HCEC 1CT (cell line): ENCODE measurements around the gene NTM.
"Not testable (repeated sequence)": the region's sequence is repeated elsewhere in the genome, so short reads cannot be mapped to it uniquely, and the experiment has no call there.

Experiments
- DNase-seq: peaks from one replicate; pipeline ENCODE4 v3.0.0-alpha.2; 2017

NTM gene

DNA sequence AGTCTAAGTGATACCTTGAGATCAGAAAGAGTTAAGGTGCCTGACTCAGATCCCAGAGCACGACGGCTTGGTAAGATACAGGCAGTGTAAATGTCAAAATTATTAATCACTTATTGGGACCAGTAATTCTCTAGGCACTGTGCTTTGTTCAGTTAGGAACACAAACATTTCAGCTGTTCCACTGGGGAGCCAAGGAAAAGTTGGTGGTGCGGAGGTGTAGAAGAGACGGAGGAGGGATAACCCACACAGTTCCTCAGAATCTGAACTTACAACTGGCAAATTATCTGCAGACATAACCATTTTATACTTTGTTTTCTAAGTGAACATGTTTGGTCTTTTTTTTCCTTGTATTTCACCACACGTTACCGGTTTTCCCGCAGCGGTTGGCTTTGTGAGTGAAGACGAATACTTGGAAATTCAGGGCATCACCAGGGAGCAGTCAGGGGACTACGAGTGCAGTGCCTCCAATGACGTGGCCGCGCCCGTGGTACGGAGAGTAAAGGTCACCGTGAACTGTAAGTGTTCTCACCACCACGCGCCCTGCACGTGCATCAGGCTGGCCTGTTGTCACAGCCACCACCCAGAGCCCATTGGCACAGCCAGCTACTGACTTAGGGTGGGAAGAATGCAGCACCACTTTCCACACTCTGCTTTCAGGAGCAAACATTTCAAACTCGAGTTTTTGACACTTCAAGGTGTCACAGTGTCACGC is 937.0 kb downstream of the NTM start:
- no peak for DNase-seq

DNA sequence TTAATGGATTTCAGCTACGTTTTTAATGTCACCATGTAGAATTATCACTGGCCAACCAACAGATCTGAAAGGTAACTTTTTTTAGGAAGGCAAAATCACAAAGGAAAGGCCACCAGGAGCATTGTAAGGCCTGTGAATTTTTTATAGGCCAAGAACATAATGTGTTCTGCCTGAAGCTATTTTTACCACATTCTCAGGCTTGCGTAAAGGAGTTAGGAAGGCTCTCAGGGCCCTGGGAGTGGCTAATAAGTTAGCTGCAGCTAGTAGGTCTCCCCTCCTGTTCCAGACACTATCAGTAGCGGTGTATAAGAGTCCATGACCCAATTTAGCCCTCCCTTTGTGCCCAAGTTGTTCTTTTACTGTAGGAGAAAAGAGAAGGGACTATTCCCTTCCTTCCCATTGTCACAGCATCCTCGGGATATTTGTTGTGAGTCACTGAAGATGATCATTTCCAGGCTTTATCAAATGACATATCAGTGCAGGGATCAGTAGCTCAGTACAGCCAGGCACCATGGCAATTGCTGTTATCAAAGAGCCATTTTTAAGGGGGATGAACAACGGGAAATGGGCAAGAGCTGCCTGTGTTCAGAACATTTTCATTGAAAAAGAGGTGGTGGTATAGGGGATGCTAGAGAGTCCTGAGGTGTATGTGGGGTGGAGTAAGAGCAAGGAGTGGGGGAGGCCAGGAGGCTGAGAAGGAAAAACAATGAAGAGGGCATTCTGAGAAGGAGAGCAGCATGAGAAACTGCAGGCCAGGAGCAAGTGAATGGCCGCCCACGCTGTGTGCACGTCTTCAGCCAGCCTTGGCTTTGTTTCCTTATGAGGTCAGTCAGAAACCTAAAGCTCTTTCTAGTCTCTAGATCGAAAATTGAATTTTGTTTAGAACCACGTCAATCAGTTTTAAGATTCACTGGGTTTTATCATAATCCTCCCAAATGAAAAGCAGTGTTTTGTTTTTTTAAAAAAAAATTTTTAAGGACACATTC is 940.3 kb downstream of the NTM start:
- DNase-seq, result no peak

DNA sequence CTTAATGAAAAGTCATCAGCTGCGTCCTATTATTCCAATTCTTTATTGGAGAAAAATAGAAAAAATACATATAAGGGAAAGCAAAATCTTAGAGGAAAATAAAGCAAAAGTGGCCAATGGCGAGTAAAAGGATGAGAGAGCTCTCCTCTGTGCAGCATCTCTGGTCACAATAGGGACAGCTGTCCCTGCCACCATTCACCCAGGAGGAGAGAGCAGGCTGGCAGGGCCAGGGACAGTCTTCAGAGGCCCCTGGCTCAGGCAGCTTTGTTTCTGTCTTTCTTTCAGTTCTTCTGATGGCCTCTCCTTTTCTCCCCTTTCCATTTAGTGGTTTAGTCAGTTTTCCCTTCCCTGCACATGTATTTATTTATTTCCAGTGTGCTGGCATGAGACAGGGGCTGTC is 941.3 kb downstream of the NTM start:
- DNase-seq, result no peak

DNA sequence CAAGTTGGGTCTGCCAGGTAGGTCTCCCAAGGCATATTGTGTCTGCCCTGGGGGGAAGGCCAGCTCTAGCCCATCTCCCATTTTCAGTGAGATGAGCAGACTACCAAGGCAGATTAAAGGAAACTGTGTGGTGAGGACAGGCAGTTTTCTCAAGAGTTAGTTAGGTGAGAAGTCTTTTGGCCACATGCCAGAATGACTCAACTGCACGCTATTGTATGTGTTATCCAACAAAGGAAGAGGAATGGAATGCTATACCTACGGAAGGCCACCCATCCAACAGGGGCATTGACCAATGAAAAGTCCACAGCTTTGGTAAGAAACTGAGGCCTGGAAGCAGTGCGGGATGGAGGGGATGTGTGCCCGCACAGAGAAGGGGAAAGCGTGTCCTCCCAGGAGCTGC is 941.7 kb downstream of the NTM start:
- DNase-seq, result no peak

DNA sequence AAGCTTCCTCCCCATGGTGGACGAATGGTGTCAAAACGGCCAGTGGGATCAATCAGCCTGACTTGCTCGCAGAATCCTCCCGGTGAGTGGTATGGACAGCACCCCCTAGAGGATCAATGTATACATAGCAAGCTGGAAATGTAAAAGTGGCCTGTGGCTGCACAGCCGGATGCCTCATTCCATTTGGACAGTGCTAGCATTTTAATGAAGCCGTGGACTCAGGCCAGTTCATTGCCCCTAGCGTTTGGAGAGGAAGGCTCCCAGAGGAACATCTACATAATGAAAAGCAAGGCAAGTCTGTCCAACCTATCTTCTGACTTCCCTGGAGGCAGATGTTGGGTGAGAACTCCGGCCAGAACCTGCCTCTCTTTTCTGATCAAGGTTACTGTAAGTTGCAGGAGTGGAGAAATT is 942.3 kb downstream of the NTM start:
- peak; percentile 4 for DNase-seq

DNA sequence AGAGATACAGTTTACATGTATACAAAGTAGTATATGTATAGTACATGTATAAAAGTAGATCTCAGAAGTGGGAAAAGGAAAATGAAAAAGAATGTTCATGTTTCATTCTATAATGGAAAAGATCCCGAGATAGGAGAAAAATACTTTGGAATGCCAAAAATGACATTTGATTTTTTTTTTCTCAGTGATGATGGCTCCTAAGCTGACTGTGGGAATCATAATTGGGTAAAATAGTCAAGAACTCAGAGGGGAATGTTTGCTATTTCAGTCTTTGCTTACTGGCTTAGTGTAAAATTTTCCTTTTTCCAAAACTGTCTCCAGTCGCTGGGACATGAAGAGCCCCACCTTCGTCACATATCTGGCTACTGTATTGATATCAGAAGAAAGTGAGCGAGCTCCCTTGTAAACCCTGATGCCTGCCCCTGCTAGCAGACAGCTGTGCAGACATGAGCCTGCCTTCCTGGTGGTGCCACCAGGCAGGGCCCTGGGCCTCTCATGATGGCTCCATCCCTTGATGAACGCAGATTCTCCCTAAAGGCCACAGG is 944.6 kb downstream of the NTM start:
- no peak for DNase-seq

DNA sequence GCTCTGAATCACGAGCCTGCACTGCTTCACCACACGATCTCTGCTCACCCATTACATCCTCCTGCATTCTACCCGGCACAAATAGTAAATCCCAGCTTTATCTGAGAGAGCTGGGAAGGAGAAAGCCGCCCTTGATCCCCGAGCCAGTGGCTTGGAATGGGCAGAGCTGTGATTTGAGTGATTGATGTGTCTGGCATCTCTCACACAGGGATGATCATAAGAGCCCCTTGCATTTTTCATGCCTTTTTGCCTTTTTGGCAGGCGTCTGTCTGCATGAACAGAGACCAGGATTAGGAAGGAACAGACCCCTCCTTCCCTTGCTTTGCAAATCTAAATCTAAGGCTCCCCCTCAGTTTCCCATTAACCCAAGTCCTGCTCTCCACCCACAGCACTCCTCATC is 945.3 kb downstream of the NTM start:
- no peak for DNase-seq

DNA sequence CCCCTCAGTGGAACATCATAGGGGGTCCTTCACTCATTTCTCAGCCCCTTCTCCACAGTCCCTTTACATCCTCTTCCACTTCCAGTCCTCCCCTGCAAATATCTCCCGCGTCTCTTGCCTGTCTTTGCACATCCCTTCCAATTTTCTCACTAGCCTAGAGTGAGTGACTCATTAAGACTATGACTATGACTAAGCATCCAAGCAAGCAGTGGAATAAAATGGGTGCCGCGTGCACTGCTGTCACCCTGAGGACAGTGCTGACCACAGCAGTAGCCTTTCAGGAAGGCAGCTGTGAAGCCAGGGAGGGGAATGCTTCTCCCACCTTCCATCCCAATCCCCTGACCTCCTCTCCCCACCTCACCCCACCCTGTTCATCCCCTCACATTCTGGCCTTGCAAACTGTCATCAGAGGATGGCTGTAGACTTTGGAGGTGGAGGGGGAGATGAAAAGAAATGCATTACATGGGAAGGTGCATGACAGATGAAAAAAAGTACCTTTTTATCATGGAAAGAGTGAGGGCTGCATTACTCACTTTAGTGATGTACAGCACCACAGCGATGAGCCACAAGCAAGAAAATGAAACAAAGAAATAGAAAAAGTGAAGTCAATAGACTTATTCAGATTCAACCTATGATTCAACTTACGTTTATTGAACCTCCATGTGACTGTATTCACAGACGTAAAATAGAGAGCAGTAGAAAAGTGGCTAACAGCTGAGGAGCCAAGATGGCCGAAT is 948.2 kb downstream of the NTM start:
- DNase-seq, result no peak

DNA sequence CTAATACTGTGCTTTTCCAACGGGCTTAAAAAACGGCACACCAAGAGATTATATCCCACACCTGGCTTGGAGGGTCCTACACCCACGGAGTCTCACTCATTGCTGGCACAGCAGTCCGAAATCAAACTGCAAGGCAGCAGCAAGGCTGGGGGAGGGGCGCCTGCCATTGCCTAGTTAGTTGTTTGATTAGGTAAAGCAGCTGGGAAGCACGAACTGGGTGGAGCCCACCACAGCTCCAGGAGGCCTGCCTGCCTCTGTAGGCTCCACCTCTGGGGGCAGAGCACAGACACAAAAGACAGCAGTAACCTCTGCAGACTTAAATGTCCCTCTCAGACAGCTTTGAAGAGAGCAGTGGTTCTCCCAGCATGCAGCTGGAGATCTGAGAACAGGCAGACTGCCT is 949.0 kb downstream of the NTM start:
- not testable (repeated sequence) for DNase-seq

DNA sequence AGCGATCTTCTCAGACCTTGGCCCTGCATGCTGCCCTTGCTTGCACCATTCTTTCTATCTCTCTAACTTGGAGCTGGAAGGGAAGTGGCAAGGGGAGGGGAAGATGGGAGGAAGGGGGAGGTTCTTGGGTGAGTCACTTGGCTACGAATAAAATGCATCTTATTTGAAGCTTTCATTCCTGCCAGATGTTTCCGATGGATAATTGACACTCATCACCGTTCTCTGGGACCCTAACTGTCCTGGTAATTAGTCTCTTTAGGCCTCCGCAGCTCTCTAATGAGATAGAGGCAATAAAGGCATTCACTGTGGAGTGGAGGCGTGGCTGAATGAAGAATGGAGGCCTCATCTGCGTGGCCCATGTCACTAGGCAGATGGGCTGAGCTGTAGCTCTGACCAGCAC is 960.1 kb downstream of the NTM start:
- no peak for DNase-seq

DNA sequence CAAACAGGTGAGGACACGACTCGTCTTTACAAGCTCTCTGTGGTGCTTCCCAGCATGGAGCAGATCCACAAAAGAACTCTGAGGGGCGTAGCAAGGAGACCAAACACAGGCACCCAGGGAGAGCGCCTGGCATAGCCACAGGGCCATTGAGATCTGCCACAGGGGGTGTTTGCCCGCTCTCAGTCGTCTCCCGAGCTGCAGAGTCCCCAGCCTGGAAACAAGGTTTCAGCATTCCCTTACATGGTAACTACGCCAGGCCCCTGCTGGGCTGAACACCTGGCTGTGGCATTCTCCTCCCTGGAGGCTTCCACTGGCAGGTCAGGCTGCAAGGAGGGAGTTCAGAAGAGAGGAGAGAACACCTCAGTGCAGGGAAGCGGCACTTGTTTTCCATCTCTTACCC is 962.1 kb downstream of the NTM start:
- DNase-seq, result no peak

DNA sequence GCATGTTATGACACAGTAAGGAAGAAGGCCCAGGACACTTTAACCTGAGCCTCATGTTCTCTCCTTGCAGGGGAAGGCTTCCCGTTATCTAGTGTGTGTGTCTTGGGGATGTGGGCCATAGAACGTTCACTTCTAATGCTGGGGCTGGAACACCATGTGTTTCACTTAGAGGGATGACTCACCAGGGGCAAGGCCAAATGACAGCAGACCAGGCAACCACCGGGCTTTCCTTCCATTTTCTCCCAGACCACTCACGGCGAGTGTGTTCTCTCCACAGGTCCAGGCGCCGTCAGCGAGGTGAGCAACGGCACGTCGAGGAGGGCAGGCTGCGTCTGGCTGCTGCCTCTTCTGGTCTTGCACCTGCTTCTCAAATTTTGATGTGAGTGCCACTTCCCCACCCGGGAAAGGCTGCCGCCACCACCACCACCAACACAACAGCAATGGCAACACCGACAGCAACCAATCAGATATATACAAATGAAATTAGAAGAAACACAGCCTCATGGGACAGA is 964.4 kb downstream of the NTM start:
- DNase-seq, result no peak

DNA sequence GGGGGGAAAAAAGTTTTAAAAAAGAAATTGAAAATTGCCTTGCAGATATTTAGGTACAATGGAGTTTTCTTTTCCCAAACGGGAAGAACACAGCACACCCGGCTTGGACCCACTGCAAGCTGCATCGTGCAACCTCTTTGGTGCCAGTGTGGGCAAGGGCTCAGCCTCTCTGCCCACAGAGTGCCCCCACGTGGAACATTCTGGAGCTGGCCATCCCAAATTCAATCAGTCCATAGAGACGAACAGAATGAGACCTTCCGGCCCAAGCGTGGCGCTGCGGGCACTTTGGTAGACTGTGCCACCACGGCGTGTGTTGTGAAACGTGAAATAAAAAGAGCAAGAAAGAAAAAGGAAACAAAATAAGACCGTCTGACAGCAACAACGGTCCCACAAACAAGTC is 964.9 kb downstream of the NTM start:
- DNase-seq, result no peak

DNA sequence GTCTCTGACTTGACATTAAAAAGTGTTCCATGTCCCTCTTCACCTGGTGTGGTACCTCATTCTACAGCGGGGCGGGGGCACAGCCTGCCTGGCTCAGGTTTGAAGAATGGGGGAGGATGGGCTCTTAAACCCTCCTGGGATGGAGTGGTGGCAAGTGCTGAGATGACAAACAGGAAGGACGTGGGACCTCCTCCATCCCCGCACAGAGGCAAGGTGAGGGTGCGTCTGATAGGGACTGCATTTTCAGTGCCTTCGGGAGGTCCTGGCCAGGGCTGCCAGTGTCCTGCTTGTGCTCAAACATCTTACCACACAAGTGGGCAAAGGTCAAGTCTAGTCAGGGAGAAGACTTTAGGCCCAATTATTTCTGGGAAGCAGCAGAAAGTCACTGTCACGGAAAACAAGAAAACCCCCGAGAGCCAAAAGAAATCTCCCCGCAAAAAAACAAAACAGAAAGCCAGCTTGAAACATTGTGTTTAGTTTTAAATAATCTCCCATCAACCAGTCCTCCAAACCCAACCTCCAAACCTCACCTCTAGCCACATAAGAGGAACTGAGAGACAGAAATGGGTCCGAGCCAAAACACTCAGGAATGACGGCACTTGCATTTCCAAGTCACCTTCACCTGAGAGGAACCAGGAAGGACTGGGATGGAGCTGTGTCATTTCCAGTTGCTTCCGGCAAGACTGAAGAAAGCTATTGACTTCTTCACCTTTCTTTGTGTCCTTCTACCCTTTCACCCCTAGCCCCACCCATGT is 966.5 kb downstream of the NTM start:
- DNase-seq, result no peak

DNA sequence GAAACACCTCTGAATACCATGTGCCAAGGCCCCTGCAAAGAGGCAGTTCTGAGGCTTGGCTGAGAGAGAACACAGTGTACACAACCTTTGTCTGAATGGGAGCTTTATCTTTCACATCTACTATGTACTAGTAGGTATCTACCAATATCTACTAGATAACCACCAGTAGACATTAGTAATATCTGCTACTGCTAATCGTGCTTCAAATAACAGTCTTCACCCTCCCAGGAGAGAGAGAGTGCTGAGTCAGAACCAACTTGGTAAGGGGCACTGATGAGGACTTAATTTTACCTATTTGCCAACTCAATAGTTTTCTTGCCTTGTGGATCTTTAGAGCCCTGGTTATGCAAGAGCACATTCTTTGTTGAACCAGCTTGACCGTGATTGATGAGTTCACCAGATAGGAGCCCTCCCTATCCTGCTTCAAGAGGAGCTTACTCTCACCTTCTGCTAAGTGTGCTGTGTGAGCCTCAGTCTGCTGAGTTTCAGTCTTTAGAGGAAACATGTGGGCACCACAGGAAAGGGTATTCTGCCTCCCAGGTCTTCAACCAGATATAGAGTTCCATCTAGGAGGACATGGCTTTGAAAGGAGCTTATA is 967.5 kb downstream of the NTM start:
- DNase-seq, result no peak

DNA sequence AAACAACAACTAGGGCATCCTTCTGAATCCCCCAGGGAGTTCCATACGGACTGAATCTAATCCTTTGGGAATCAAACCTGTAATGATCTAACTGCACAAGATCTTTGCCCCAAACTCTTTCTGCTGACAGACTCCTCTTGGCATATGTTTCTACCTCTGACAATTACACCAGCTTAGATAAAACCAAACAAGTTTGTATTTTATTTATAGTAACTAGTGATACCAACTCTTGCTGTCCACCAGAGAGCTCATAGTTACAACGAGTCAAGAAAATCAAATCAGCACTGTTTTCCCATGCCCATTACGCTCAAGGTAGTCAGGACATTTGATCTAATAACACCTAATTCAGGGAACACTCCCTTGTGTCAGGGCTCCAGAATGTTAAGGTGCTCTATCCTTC is 972.0 kb downstream of the NTM start:
- DNase-seq, result no peak

DNA sequence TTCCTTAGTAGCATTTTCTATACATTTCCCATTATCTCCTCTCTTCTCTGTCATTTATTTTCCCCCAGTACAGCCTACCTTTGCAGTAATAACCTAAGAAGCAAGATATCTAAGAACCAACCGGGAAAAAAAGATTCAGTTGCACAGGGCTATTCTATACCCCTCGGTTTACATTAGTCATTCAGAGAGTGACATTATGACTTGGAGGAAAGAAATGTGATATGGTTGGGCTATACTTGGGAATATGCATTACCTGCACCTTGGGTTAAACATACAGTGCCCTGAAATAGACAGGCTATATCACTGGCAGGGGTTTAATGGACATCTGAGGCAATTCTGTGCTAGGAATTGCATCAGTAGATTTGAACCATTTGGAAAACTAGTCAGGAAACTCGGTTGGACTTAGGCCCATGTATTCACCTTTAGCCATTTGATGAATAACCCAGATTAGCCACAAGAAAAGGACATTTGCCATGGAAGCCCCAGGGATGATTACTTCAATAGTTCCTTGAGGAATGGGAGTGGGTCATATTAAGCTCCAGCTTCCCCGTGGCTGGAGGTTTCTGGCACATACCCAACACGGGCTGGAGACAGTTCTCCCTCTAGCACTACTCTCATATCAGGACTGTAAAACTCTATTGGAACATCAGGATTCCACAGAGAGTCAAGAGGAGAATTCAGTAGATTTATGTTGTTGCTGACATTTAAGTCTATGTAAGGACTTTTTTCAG is 973.2 kb downstream of the NTM start:
- DNase-seq, result no peak

DNA sequence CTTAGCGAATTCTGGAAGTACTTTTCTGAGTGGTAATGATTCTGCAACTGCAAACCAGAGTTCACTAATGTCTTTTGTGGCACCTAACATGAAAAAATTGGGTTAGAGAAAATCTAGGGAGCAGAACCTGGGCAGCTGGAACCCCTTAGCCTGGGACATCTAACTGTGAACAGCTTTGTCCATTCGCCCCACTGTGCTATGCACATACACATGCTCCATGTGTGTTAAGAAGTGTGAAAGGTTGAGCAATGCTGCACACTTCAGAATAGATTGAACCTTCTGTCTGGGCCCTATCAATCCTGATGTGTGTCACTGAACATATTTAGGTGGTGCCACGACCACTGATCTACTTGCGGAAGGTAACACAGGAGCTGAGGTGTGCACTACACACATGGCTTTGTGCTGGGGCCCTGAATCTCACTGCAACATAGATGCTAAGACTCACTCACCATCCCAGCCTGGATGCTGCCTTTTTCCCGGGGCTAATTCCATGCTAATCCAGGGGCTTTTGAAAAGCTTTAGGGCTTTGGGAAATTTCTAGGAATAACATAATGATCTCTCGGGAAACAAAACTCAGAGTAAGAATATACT is 976.2 kb downstream of the NTM start:
- no peak for DNase-seq

DNA sequence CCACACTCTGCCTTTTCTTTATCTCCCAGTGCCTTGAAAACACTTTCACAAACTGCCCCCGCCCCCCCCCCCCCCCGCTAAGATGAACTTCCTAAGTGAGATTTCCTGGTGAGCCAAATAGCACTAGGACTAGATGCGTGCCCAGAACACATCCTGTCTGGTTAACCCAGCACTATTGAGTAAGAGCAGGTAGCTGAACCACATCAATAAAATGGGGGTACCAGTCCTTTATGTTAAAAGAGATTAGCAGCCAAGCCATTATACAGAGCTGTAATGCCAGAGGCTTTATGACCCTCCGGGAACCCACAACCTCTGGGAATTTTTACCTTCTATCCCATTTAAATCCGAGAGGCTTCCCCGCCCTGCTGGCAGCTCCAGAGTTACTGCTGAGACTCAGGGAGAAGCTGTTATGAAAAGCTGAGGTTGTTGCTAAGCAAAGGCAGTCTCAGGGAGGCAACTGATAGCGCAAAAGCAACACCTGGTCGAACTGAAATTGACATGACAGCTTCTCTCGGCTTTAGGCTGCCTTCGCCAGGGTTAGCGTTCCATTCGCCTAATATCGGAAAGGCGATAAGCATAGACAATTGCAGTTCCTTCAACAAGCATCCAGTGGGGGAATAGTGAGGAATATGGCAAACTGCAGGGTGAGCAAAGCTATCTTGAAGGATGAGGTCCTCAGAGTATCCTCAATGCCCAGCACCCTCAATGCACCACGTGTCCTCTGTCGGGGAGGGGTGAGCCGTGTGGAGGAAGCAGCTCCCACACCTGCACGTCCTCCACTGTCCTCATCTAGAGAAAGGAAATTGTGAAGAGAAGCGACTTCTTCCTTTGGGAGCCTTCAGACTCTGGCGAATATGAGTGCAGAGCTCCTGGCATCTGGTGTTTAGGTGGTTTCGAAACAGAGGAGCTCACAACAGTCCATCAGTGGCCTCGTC is 977.0 kb downstream of the NTM start:
- DNase-seq, result no peak
